HCT116 (cell line): Measurements from ENCODE around the gene CCDC40. TPM values are rescaled to one million over a fixed set of nuclear protein-coding genes. Genes with fewer than 3 reads are reported as not detected.

ENCODE experiments used
- ATAC-seq: fragments of 200-7000 bp; cut with Tn5 transposase; 2 replicates; pipeline ENCODE4 v1.9.1; 2020; ENCODE audit warnings: mild to moderate bottlenecking, moderate library complexity
- BruUV-seq: library from RNA; stranded (reverse); fragments of 400-500 nt; replicated peaks from 2 replicates; lab custom pipeline; 2021; lab: Mats Ljungman, UMichigan
- CTCF ChIA-PET: fragments of 300-600 bp; sonication (Branson Sonifier 250); formaldehyde crosslinking; loops from one replicate; lab custom pipeline; 2021; ENCODE audit warnings: antibody characterized with exemption; lab: Charles Lee
- POLR2A ChIA-PET: fragments of 300-600, 350-600 bp; sonication (Branson Sonifier 250); formaldehyde crosslinking; loops from one replicate; lab custom pipeline; 2021; ENCODE audit warnings: antibody characterized with exemption; lab: Charles Lee
- RAD21 ChIA-PET, 2 experiments: fragments of 300-600 bp; sonication (Branson Sonifier 250); formaldehyde crosslinking; loops; one replicate each; lab custom pipeline; 2023; ENCODE audit warnings: low total read pairs in 2 of 2; ENCODE audit not compliant: uncharacterized antibody in 2 of 2, unreplicated experiment in 2 of 2, low non-redundant PET in 1 of 2; lab: Charles Lee
- DNase-seq: peaks from one replicate; pipeline ENCODE4 v3.0.0-alpha.2; 2010; ENCODE audit warnings: low read depth, low spot score
- H2AFZ ChIP-seq: fragments of 200-600 bp; shearing (Covaris generic), sonication (generic); 2 replicates; pipeline ENCODE4 v1.6.1; 2017; ENCODE audit warnings: low read depth, mixed run types, mixed read lengths, antibody characterized with exemption, low read length; ENCODE audit not compliant: poor library complexity, severe bottlenecking
- H3K27ac ChIP-seq: 2 replicates; pipeline ENCODE4 v1.5.1; 2012; ENCODE audit warnings: low read depth, low read length
- H3K27me3 ChIP-seq: fragments of 200-600 bp; sonication (generic); 2 replicates; pipeline ENCODE4 v1.6.1; 2016; ENCODE audit warnings: mixed run types, low read length, mixed read lengths; ENCODE audit not compliant: insufficient read depth
- H3K36me3 ChIP-seq, 2 experiments: fragments of 200-500 bp in 1 of 2; fragments of 200-600 bp in 1 of 2; sonication (Bioruptor generic) in 1 of 2; sonication (generic) in 1 of 2; 2 replicates each; pipeline versions ENCODE4 v1.5.1 to v1.6.1; 2014 to 2016; ENCODE audit warnings: low read length in 2 of 2, inconsistent platforms in 1 of 2, mixed read lengths in 1 of 2, mixed run types in 1 of 2; ENCODE audit not compliant: insufficient read depth in 2 of 2, control insufficient read depth in 1 of 2
- H3K4me1 ChIP-seq, 2 experiments: fragments of 200-600 bp in 1 of 2; sonication (generic) in 1 of 2; 2 replicates each; pipeline versions ENCODE4 v1.5.1 to v1.6.1; 2012 to 2017; ENCODE audit warnings: low read length in 2 of 2, inconsistent platforms in 1 of 2, mild to moderate bottlenecking in 1 of 2, mixed read lengths in 1 of 2, mixed run types in 1 of 2, moderate library complexity in 1 of 2; ENCODE audit not compliant: insufficient read depth in 2 of 2, control insufficient read depth in 1 of 2
- H3K4me2 ChIP-seq: fragments of 200-600 bp; sonication (generic); 2 replicates; pipeline ENCODE4 v1.6.1; 2017; ENCODE audit warnings: mixed run types, low read length, mixed read lengths
- H3K4me3 ChIP-seq, 2 experiments: fragments of 200-600 bp in 1 of 2; sonication (generic) in 1 of 2; replicated peaks in 1 of 2; 2 replicates each; pipeline ENCODE4 v1.5.1; 2011 to 2016; ENCODE audit warnings: low read length in 2 of 2, control low read depth in 1 of 2, low read depth in 1 of 2, mild to moderate bottlenecking in 1 of 2, mixed read lengths in 1 of 2, mixed run types in 1 of 2
- H3K79me2 ChIP-seq: fragments of 200-600 bp; sonication (generic); 2 replicates; pipeline ENCODE4 v1.6.1; 2017; ENCODE audit warnings: mild to moderate bottlenecking, mixed run types, low read length, moderate library complexity, mixed read lengths; ENCODE audit not compliant: insufficient read depth
- H3K9ac ChIP-seq: fragments of 200-600 bp; sonication (generic); 2 replicates; pipeline ENCODE4 v1.6.1; 2016; ENCODE audit warnings: low read length, mixed read lengths
- H3K9me2 ChIP-seq: fragments of 200-600 bp; sonication (generic), shearing (Covaris generic); 2 replicates; pipeline ENCODE4 v1.6.1; 2017; ENCODE audit warnings: mixed run types, mild to moderate bottlenecking, moderate library complexity; ENCODE audit not compliant: insufficient read depth
- H3K9me3 ChIP-seq, 2 experiments: fragments of 200-500 bp in 1 of 2; fragments of 200-600 bp in 1 of 2; sonication (Bioruptor generic) in 1 of 2; sonication (generic) in 1 of 2; 2 replicates each; pipeline ENCODE4 v1.6.1; 2014 to 2017; ENCODE audit warnings: low read length in 2 of 2, mixed read lengths in 2 of 2, inconsistent platforms in 1 of 2, low read depth in 1 of 2, mild to moderate bottlenecking in 1 of 2, mixed run types in 1 of 2, moderate library complexity in 1 of 2; ENCODE audit not compliant: control insufficient read depth in 1 of 2, insufficient read depth in 1 of 2
- H4K20me1 ChIP-seq: fragments of 200-600 bp; sonication (generic), shearing (Covaris generic); 2 replicates; pipeline ENCODE4 v1.6.1; 2017; ENCODE audit warnings: mixed run types, mild to moderate bottlenecking, moderate library complexity; ENCODE audit not compliant: insufficient read depth
- ATF3 ChIP-seq: IDR thresholded peaks from 2 replicates; pipeline ENCODE4 v1.6.1; 2012
- CBX3 ChIP-seq: IDR thresholded peaks from 2 replicates; pipeline ENCODE4 v1.6.1; 2012; ENCODE audit warnings: low read depth
- CEBPB ChIP-seq: IDR thresholded peaks from 2 replicates; pipeline ENCODE4 v1.6.1; 2012; ENCODE audit warnings: low read depth
- CTCF ChIP-seq, 3 experiments: fragments of 200-600 bp in 1 of 3; sonication (generic) in 1 of 3; IDR thresholded peaks in 2 of 3; conservative IDR thresholded peaks in 1 of 3; 2 replicates each; pipeline ENCODE4 v1.5.1; 2012 to 2017; ENCODE audit warnings: low read depth in 2 of 3, low read length in 2 of 3, antibody characterized with exemption in 1 of 3, borderline replicate concordance in 1 of 3, control low read depth in 1 of 3, mild to moderate bottlenecking in 1 of 3, mixed read lengths in 1 of 3, mixed run types in 1 of 3, moderate library complexity in 1 of 3; ENCODE audit not compliant: insufficient read depth in 1 of 3
- EGR1 ChIP-seq: IDR thresholded peaks from 2 replicates; pipeline ENCODE4 v1.6.1; 2012; ENCODE audit warnings: low read depth
- EZH2 ChIP-seq: fragments of 200-600 bp; sonication (generic); IDR thresholded peaks from 2 replicates; pipeline ENCODE4 v1.6.1; 2017; ENCODE audit warnings: antibody characterized with exemption, mixed run types
- EZH2phosphoT487 ChIP-seq: fragments of 200-600 bp; IDR thresholded peaks from 2 replicates; pipeline ENCODE4 v1.6.1; 2018; ENCODE audit warnings: antibody characterized with exemption, borderline replicate concordance
- FOSL1 ChIP-seq: IDR thresholded peaks from 2 replicates; pipeline ENCODE4 v1.6.1; 2012; ENCODE audit warnings: low read depth
- JUND ChIP-seq: IDR thresholded peaks from 2 replicates; pipeline ENCODE4 v1.6.1; 2012
- RAD21 ChIP-seq: IDR thresholded peaks from 2 replicates; pipeline ENCODE4 v1.6.1; 2012; ENCODE audit warnings: low read depth, mild to moderate bottlenecking
- REST ChIP-seq: IDR thresholded peaks from 2 replicates; pipeline ENCODE4 v1.6.1; 2012; ENCODE audit warnings: low read depth
- SP1 ChIP-seq: IDR thresholded peaks from 2 replicates; pipeline ENCODE4 v1.6.1; 2012; ENCODE audit warnings: low read depth
- SRF ChIP-seq: IDR thresholded peaks from 2 replicates; pipeline ENCODE4 v1.6.1; 2012; ENCODE audit warnings: low read depth
- TCF7L2 ChIP-seq: IDR thresholded peaks from 2 replicates; pipeline ENCODE4 v1.7.0; 2011; ENCODE audit warnings: borderline replicate concordance, inconsistent platforms; ENCODE audit not compliant: insufficient read depth, insufficient read length; ENCODE audit errors: extremely low read depth
- YY1 ChIP-seq: IDR thresholded peaks from 2 replicates; pipeline ENCODE4 v1.6.1; 2011; ENCODE audit warnings: low read length, low read depth, moderate library complexity, mild to moderate bottlenecking; ENCODE audit not compliant: insufficient replicate concordance; ENCODE audit errors: extremely low read depth
- ZBTB33 ChIP-seq: IDR thresholded peaks from 2 replicates; pipeline ENCODE4 v1.6.1; 2011; ENCODE audit warnings: mild to moderate bottlenecking, low read length, moderate library complexity; ENCODE audit not compliant: insufficient replicate concordance; ENCODE audit errors: extremely low read depth
- ZNF274 ChIP-seq: fragments of 200-500 bp; sonication (Bioruptor generic); IDR thresholded peaks from 2 replicates; pipeline ENCODE4 v1.6.1; 2014; ENCODE audit warnings: mild to moderate bottlenecking, low read depth, low read length, inconsistent platforms
- intact Hi-C: fragments of 100-400 bp; cut with micrococcal nuclease; formaldehyde crosslinking; loops from 2 replicates; pipeline ENCODE4 v1.10.0; 2022
- total RNA-seq: library from RNA; stranded (reverse); gene quantifications from one replicate; pipeline ENCODE4 v1.2.1, GENCODE V29; 2021; ENCODE audit not compliant: unreplicated experiment

The CCDC40 gene
- total RNA-seq, 1 experiment from 2014 or later: 10.3 TPM

- TF ChIP-seq ZBTB33 (no peak), CTCF (IDR thresholded peaks at IDR 0.05 in 2 of 3, conservative IDR thresholded peaks at IDR 0.05 in 1 of 3; ENCODE audit: borderline replicate concordance in 1 of 3, insufficient read depth in 1 of 3, low read depth in 2 of 3, low read length in 2 of 3) (no peak), YY1 (no peak), ATF3 (no peak), ZNF274 (no peak), FOSL1 (no peak), EZH2phosphoT487 (no peak), RAD21 (no peak), TCF7L2 (no peak), SRF (no peak), JUND (no peak), EGR1 (no peak), CEBPB (no peak), REST (no peak), SP1 (no peak), CBX3 (no peak), EZH2 (no peak)
- no peaks in the 10 kb centered on the region for H3K9me2 ChIP-seq
- H3K9me3 ChIP-seq: no peaks in the 10 kb centered on the region
- ChIA-PET POLR2A (no interaction called here), CTCF (no interaction called here), RAD21 (no interaction called here)
- H3K9ac ChIP-seq: no peak overlapping the region
- no peak for ATAC-seq
- DNase-seq: no peak
- BruUV-seq: no TSS peak
- no peak overlapping the region for H3K27ac ChIP-seq
- intact Hi-C loops: no loop called here
- no peaks in the 10 kb centered on the region for H4K20me1 ChIP-seq
- no peak overlapping the region for H3K4me2 ChIP-seq
- H3K4me1 ChIP-seq: peaks cover 0 to 13% of the 10 kb centered on the region in 2 experiments; a peak in 1 of 4 replicates
- H3K27me3 ChIP-seq: no peaks in the 10 kb centered on the region
- H3K4me3 ChIP-seq: no peak overlapping the region
- H2AFZ ChIP-seq: no peak overlapping the region
- no peaks in the 10 kb centered on the region; a peak in 1 of 4 replicates for H3K36me3 ChIP-seq
- H3K79me2 ChIP-seq: no peaks in the 10 kb centered on the region
Observed at GRCh38 chr17:80119839-80120238, 83.4 kb downstream of the CCDC40 start.
